ENCODE measurements around the gene ANKRD13D. TPM values are rescaled to one million over a fixed set of nuclear protein-coding genes. Genes with fewer than 3 reads are reported as not detected.

The ANKRD13D gene
- total and polyA plus RNA-seq, 12 donors = 8.7 to 205 (median 40.4) TPM

DNA sequence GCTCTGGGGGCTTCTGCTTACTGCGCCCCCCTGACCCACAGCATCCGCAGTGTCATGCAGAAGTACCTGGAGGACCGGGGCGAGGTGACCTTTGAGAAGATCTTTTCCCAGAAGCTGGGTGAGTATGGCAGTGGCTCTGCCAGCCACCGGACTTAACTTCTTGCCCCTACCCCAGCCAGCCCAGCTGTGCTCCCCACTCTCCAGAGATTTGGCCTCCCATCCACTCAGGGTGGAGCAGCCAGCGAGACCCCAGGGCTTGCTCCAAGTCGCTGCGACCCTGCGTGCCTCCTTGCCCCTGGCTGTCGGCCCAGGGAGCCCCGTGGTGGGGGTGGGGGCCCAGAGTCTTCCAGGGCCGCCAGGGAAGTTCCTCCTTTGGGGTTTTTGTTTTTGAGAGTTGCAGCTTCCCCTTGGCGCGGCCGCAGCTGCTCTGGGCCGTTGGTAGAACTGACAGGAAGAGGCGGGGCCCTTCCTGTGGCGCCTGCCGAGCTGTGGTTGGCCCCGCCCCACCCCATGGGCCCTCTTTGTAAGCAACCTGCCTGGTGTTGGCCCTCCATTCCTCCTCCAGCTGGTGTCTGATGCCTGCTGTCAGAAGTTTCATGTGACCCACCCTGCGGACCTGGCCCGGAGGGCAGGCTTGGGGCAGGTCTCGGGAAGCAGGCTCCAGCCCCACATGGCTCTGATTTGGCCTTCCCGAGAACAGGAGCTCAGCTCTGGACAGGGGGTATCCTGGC is 11.7 kb upstream of the ANKRD13D start:
- H3K27ac ChIP-seq = peak overlapping the region; percentile 19 to 89 (median 64)
- H3K27me3 ChIP-seq = no peaks in the 10 kb centered on the region
- TF ChIP-seq POLR2A (IDR thresholded peaks at IDR 0.05) (no peak), CTCF (IDR thresholded peaks at IDR 0.05) (no peak)
- WGBS, 4 donors = 46 to 72% (median 54%) methylated on average over 6 to 24 of the region's 24 CpGs
- peak; percentile 70 to 90 (median 82) for DNase-seq
- intact Hi-C loops (cut with DNase I) = no loop called here
- H3K36me3 ChIP-seq (replicated peaks in 1 of 2) = peaks cover 0 to 38% of the 10 kb centered on the region in 2 donors
- H3K4me3 ChIP-seq = no peak overlapping the region
- H3K9me3 ChIP-seq (replicated peaks in 1 of 3) = no peaks in the 10 kb centered on the region
- peaks cover 48 to 72% of the 10 kb centered on the region in 2 donors for H3K4me1 ChIP-seq (replicated peaks in 1 of 2)

- H3K27me3 ChIP-seq = no peaks in the 10 kb centered on the region
- TF ChIP-seq POLR2A (IDR thresholded peaks at IDR 0.05) (no peak), CTCF (IDR thresholded peaks at IDR 0.05) (no peak)
- H3K9me3 ChIP-seq (replicated peaks in 1 of 3) = no peaks in the 10 kb centered on the region
- peak in 1 of 7 donors; percentile 7 for DNase-seq
- no peak overlapping the region for H3K4me3 ChIP-seq
- peak overlapping the region; percentile 11 to 89 (median 64) for H3K27ac ChIP-seq
- intact Hi-C loops (cut with DNase I) = no loop called here
- peaks cover 38 to 63% of the 10 kb centered on the region in 2 donors for H3K4me1 ChIP-seq (replicated peaks in 1 of 2)
- peaks cover 0 to 47% of the 10 kb centered on the region in 2 donors for H3K36me3 ChIP-seq (replicated peaks in 1 of 2)
- 83 to 91% (median 85%) methylated on average over 7 to 14 of the region's 14 CpGs for WGBS, 4 donors
These were observed 10.8 kb upstream of the ANKRD13D start for GRCh38 chr11:67278135-67278938.

GRCh38 chr11:67278939-67279588 is 10.0 kb upstream of the ANKRD13D start:
- Histone ChIP-seq H3K4me1 (replicated peaks in 1 of 2) (peaks cover 31 to 55% of the 10 kb centered on the region in 2 donors), H3K4me3 (no peak overlapping the region), H3K9me3 (replicated peaks in 1 of 3) (no peaks in the 10 kb centered on the region), H3K27me3 (no peaks in the 10 kb centered on the region), H3K27ac (peak overlapping the region in 2 of 5 donors; percentile 80 to 89), H3K36me3 (replicated peaks in 1 of 2) (peaks cover 0 to 55% of the 10 kb centered on the region in 2 donors)
- intact Hi-C loops (cut with DNase I) = no loop called here
- DNase-seq = peak in 1 of 7 donors; percentile 7
- 79 to 89% (median 82%) methylated on average over 3 to 14 of the region's 14 CpGs for WGBS, 4 donors
- TF ChIP-seq CTCF (IDR thresholded peaks at IDR 0.05) (no peak), POLR2A (IDR thresholded peaks at IDR 0.05) (no peak)
